Measurements from ENCODE around the gene CNKSR3. TPM values are rescaled to one million over a fixed set of nuclear protein-coding genes. Genes with fewer than 3 reads are reported as not detected.

CNKSR3 gene
- total RNA-seq, 1 donor, result 4.7 TPM

DNA sequence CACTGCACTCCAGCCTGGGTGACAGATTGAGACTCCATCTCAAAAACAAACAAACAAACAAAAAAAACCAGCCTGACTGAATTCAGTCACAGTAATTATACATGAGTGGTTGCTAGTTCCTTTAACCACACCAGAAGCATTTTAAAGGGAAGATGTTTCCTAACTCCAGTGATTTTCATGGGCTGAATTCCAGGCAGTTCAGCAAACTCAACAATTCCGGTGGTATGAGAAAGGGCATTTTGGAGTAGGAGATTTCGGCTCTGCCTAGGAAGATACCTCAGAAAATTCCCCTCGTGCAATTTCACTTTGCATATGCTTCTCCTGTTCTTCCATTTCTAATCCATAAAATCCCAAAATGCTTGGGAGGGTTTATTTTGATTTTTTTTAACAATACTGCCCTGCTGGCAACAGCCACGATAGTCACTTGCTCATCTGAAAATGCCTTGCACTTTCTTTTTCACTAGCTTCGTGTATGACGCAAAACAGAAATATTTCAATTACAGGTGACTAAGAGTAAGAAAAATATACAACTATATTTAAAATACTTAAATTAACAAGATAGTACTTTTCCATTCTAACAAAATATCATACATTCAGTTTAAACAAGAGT is 105.6 kb downstream of the CNKSR3 start:
- no peak for TF ChIP-seq CTCF (IDR thresholded peaks at IDR 0.05; ENCODE audit: insufficient read depth, low read depth, low read length)
- DNase-seq (ENCODE audit: low read depth), result peak; percentile 54
- H3K4me3 ChIP-seq (ENCODE audit: low read depth, low read length), result no peak overlapping the region

- DNase-seq (ENCODE audit: low read depth), result peak; percentile 50
- no peak overlapping the region for H3K4me3 ChIP-seq (ENCODE audit: low read depth, low read length)
Measured at GRCh38 chr6:154403788-154404187, 106.7 kb downstream of the CNKSR3 start.

GRCh38 chr6:154402081-154402780 is 108.3 kb downstream of the CNKSR3 start:
- no peak overlapping the region for H3K4me3 ChIP-seq (ENCODE audit: low read depth, low read length)
- TF ChIP-seq CTCF (IDR thresholded peaks at IDR 0.05; ENCODE audit: insufficient read depth, low read depth, low read length), result no peak
- no peak for DNase-seq (ENCODE audit: low read depth)

More at GRCh38 chr6:154403788-154404187, 106.7 kb downstream of the CNKSR3 start:
- TF ChIP-seq CTCF (IDR thresholded peaks at IDR 0.05; ENCODE audit: insufficient read depth, low read depth, low read length), result no peak

DNA sequence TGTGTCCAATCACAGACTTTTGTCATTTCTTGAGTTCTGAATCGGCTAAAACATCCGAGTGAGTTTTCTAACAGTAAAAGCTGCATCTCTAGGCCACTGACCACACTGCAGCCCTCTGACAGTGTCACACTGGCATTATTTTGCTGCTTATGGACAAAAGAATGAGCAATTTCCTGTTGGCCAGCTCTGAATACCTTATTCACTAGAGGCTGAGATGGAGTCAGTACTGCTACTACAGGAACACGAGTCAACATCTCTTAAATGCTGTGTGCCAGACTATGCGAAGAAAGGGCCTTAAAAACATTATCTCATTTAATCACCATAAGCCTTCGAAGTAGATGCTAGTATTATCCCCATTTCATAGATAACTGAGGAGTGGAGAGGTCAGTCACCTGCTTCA is 111.4 kb downstream of the CNKSR3 start:
- TF ChIP-seq CTCF (IDR thresholded peaks at IDR 0.05; ENCODE audit: insufficient read depth, low read depth, low read length), result no peak
- DNase-seq (ENCODE audit: low read depth), result no peak

DNA sequence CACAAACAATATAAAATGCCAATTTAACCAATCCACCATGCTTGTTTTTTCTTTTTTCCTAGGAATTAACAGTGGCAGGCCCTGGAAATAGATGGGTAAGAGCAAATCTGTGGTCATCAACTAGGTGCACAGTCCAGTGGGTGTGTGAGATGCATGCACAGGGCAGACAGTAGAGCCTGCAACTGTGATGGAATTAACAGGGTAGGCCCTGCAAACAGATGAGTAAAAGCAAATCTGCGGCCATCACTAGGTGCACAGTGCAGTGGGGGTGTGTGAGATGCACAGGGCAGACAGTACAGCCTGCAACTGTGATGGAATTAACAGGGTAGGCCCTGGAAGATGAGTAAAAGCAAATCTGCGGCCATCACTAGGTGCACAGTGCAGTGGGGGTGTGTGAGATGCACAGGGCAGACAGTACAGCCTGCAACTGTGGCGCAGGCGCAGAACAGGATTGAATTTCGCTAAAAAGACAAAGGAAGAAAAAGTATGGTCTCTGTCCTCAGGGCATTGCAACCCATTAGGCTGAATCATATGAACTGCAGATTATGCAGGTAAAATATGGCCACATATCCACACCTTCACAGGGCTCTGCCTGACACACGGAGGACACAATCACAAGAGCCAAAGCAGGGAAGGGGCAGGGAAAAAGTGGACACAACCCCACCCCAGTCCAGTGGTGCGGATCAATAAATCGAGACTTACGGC is 112.8 kb downstream of the CNKSR3 start:
- DNase-seq (ENCODE audit: low read depth), result no peak
- TF ChIP-seq CTCF (IDR thresholded peaks at IDR 0.05; ENCODE audit: insufficient read depth, low read depth, low read length), result no peak
- H3K4me3 ChIP-seq (ENCODE audit: low read depth, low read length), result no peak overlapping the region

More for the DNA sequence above, 111.4 kb downstream of the CNKSR3 start:
- no peak overlapping the region for H3K4me3 ChIP-seq (ENCODE audit: low read depth, low read length)

- TF ChIP-seq CTCF (IDR thresholded peaks at IDR 0.05; ENCODE audit: insufficient read depth, low read depth, low read length), result no peak
- no peak for DNase-seq (ENCODE audit: low read depth)
- no peak overlapping the region for H3K4me3 ChIP-seq (ENCODE audit: low read depth, low read length)
Measured at GRCh38 chr6:154395878-154396277, 114.6 kb downstream of the CNKSR3 start.

Measured in fibroblast of villous mesenchyme (primary cell).